DMS53 (cell line): ENCODE results near the gene SLC35A3.
"Not testable (repeated sequence)": the region's sequence is repeated elsewhere in the genome, so short reads cannot be mapped to it uniquely, and the experiment has no call there.

ENCODE experiments used
- DNase-seq: peaks from one replicate; lab custom pipeline; 2025; lab: John Stamatoyannopoulos, UW

The SLC35A3 gene

GRCh38 chr1:100035214-100035613 lies 65.4 kb downstream of the SLC35A3 start:
- no peak for DNase-seq

DNA sequence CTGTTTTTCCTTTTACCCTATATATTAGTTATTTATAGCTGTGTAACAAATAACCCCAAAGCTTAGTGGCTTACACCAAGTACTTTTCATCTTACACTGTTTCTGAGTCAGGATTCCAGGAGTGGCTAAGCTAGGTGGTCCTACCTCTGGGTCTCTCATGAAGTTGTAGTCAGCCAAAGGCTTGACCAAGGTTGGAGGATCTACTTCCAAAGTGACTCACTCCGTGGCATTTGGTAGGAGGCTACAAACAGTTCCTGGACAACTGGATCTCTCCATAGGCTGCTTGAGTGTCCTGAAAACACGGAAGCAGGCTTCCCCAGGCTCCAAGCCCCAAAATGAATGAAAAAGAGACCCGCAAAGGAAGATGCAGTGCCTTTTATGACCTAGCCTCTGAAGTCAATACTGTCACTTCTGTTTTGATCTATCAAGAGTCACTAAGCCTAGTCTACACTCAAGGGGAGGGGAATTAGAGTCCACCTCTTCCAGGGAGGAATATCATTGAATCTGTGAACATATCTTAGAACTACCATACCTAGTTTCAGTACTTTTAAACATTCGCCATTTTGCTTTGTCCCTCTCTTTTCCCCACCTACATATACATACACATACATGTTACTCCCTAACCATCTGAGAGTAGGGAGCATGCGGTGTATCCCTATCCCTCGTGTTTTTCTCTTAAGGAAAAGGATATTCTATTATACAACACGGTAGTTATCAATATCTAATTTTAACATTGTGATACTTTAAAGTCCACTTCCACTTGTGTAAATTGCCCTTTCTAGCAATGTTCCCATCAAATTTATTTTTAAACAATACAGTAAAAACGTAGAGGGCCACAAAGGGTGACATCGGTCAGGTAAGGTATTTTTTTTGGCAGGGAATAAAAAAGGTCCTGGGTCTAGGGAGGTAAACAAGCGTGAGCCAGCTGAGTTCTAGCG lies 67.2 kb downstream of the SLC35A3 start:
- DNase-seq = peak; percentile 78

DNA sequence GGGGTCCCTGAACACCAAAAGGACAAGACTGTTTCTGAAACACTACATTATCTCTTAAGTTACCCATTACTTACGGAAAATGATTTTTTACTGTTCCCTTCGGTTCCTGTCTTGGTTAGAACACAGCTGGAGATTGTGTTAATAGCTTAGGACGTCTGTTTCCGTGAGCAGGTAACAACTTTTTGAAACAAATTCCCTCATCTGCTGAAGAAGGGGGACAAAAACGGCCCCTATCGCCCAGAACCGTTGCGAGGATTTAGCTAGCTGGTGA lies 67.8 kb downstream of the SLC35A3 start:
- DNase-seq = no peak

- DNase-seq = peak; percentile 98
Measured at GRCh38 chr1:100037927-100038659, 68.3 kb downstream of the SLC35A3 start.

DNA sequence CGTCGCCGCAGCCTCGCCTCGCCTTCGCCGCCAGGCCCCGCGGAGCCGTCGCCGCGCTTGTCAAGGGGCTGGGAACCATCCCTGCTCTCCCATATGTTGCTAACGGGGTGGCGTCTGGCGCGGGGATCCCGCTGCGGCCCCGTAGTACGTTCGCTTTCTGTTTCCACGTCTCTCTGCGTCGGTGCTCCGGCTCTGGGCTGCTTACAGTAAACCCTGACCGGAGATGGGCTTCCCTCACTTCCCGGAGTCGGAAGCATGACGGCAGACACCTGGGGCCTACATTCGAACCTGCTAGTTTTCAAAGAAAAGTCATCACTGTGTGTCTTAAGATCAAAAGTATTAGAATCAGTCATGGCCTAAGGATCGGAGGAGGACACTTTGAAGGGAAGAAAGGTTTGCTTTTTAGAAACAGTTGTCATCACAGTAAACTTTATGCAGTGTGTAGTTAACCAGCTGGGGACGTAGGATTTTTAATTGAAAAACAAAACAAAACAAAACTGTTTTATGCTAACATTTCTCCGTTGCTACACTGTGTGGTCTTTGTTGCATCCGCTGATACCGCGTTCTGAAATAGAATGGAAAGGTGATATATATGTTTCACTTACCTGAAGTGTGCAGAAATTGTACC lies 69.0 kb downstream of the SLC35A3 start:
- DNase-seq = peak; percentile 88

DNA sequence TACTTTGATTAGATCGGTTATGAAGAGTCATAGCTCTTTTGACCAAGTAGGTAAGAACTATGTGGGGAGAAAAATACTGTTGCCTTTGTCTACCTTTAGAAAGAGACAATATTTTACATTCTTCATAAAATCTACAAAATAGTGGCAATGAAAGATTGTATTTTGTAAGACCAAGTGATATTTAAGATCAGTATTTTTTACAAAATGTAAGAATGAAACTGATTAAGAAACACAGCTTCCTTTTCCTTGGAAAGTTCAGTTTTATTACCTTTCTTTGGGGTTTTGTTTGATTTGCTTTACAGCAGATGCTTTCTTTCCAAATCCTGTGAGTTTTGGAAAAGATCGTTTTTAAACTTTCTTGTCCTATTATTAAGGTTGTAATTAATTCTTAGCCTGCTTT lies 69.8 kb downstream of the SLC35A3 start:
- DNase-seq = peak; percentile 42

- DNase-seq = no peak
Measured at GRCh38 chr1:100045206-100045605, 75.4 kb downstream of the SLC35A3 start.

GRCh38 chr1:100047235-100047708 lies 77.5 kb downstream of the SLC35A3 start:
- not testable (repeated sequence) for DNase-seq

- DNase-seq = no peak
Measured at GRCh38 chr1:100050139-100050538, 80.3 kb downstream of the SLC35A3 start.

GRCh38 chr1:100051401-100051800 lies 81.6 kb downstream of the SLC35A3 start:
- no peak for DNase-seq

DNA sequence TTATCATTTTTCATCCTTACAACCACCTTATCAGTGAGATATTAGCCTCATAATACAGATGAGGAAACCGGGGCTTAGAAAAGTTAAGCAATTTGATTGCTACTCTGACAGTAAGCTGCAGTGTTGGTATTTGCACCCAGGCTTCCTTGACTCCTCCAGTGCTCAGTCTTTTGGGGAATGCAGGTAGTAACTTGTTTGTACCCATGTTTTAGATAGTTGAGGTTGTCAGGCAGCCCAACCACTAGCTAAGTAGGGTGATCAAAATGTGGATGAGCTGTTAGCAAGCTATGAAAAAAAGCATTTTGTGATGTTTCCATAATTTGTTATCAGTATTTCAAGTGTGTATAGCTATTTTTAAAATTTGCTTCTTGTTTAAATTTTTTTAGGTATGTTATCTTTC lies 82.1 kb downstream of the SLC35A3 start:
- no peak for DNase-seq

- DNase-seq = no peak
Measured at GRCh38 chr1:100053119-100053518, 83.3 kb downstream of the SLC35A3 start.

- DNase-seq = no peak
Measured at GRCh38 chr1:100053727-100054126, 83.9 kb downstream of the SLC35A3 start.

DNA sequence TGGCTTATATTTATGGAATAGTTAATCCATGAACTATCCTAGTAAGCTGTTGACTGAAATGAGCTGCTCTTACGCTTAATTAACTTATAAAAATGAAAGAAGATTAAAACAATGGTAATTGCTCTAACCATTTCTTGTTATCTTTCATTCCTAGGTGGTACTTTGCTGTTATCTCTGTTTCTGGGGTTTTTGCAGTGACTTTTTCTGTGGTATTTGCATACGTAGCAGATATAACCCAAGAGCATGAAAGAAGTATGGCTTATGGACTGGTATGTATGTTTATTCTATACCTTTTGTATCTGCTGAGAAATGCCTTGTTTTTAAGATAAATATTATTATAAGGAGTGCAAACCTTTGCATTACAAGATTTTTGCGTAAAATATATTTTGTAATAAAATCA lies 91.9 kb downstream of the SLC35A3 start:
- no peak for DNase-seq

DNA sequence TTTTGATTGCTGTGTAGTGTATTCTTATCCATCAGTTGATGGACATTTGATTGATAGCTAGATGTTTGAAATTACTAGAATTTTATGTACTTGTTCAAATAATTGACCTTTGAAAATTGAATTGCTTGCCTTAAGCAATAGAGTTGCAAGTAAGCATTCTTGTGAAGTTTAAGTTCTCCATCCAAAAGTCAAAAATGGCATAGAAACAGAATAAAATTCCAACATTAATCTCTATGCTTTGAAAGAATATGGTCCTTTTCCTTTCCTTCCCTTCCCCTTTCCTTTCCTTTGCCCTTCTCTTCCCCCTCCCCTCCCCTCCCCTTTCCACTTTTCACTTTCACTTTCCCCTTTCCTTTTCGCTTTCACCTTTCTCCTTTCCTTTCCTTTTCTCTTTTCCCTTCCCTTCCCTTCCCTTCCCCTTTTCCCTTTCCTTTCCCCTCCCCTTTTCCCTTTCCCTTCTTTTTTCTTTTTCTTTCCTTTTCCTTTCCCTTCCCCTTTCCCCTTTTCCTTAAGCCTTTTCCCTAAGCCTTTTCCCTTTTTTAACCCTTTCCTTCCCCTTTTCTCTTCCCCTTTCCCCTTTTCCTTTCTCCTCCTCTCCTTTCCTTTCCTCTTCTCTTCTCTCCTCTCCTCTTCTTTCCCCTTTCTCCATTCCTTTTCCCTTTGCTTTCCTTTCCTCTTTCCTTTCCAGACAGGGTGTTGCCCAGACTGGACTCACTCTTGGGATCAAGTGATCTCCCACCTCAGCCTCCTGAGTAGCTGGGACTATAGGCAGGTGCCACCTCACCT lies 95.6 kb downstream of the SLC35A3 start:
- DNase-seq = peak; percentile 23

- peak; percentile 62 for DNase-seq
Measured at GRCh38 chr1:100065969-100066227, 96.1 kb downstream of the SLC35A3 start.

- DNase-seq = no peak
Measured at GRCh38 chr1:100070201-100070939, 100.6 kb downstream of the SLC35A3 start.

DNA sequence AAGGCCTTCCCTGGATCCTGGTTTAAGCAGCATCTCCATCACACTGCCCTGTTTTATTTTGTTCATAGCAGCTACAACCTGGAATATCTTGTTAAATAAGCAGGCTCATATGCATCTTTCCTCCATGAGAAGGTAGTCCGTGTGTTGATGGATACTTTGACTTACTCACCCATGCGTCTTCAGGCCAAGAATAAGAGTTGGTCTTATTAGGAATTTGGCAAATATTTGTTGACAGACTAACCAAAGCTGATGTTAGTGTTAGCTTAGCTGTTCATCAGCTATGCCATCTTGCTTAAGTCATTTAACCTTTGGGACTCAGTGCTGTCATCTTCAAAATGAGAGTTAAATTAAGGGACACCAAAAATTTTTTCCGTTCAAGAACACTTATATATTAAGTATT lies 103.7 kb downstream of the SLC35A3 start:
- no peak for DNase-seq

- no peak for DNase-seq
Measured at GRCh38 chr1:100074604-100075395, 105.0 kb downstream of the SLC35A3 start.

DNA sequence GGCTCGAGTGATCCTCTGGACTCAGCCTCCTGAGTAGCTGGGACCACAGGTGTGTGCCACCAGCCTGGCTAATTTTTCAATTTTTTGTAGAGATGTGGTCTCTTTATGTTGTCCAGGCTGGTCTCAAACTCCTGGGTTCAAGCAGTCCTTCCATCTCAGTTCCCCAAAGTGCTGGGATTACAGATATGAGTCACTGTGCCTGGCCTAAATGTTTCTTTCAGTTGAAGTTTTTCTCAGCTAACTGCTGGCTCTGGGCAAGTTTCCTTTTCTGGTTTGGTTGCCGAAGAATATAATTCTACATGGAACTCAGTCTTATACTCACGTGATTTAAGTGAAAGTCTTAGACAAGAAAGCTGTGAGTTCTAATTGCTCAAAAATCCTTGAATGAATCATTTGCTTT lies 106.0 kb downstream of the SLC35A3 start:
- DNase-seq = no peak

- no peak for DNase-seq
Measured at GRCh38 chr1:100076319-100076718, 106.5 kb downstream of the SLC35A3 start.
